Stimulated activated naive CD8-positive, alpha-beta T cell treated with anti-CD3 and anti-CD28 coated beads, Interleukin-15, amount 100 ng/mL, for 72 hours (primary cell): Measurements from ENCODE around the gene TMED5.
"Not testable (repeated sequence)": the region's sequence is repeated elsewhere in the genome, so short reads cannot be mapped to it uniquely, and the experiment has no call there.

Source experiments
- ATAC-seq: fragments of 150-1000 bp; cut with Tn5 transposase; 2 replicates; pipeline ENCODE4 v1.10.0; 2021; ENCODE audit warnings: mild to moderate bottlenecking, moderate library complexity
- DNase-seq, 2 donors: peaks; one replicate each; pipeline ENCODE4 v3.0.0; 2021 to 2022
- H3K27ac Mint-ChIP-seq, 2 donors: one replicate each; pipeline ENCODE4 v1.8.0; 2022; ENCODE audit warnings: mild to moderate bottlenecking in 2 of 2, mixed read lengths in 2 of 2, moderate library complexity in 2 of 2
- H3K27me3 Mint-ChIP-seq: one replicate; pipeline ENCODE4 v1.8.0; 2022; ENCODE audit warnings: mixed read lengths
- H3K4me1 Mint-ChIP-seq: one replicate; pipeline ENCODE4 v1.8.0; 2022; ENCODE audit warnings: mild to moderate bottlenecking, mixed read lengths
- H3K4me3 Mint-ChIP-seq, 2 donors: one replicate each; pipeline ENCODE4 v1.8.0; 2022; ENCODE audit warnings: mild to moderate bottlenecking in 2 of 2, mixed read lengths in 2 of 2, moderate library complexity in 1 of 2
- H3K9me3 Mint-ChIP-seq, 2 donors: one replicate each; pipeline ENCODE4 v1.8.0; 2022; ENCODE audit warnings: mixed read lengths in 2 of 2

Gene TMED5

DNA sequence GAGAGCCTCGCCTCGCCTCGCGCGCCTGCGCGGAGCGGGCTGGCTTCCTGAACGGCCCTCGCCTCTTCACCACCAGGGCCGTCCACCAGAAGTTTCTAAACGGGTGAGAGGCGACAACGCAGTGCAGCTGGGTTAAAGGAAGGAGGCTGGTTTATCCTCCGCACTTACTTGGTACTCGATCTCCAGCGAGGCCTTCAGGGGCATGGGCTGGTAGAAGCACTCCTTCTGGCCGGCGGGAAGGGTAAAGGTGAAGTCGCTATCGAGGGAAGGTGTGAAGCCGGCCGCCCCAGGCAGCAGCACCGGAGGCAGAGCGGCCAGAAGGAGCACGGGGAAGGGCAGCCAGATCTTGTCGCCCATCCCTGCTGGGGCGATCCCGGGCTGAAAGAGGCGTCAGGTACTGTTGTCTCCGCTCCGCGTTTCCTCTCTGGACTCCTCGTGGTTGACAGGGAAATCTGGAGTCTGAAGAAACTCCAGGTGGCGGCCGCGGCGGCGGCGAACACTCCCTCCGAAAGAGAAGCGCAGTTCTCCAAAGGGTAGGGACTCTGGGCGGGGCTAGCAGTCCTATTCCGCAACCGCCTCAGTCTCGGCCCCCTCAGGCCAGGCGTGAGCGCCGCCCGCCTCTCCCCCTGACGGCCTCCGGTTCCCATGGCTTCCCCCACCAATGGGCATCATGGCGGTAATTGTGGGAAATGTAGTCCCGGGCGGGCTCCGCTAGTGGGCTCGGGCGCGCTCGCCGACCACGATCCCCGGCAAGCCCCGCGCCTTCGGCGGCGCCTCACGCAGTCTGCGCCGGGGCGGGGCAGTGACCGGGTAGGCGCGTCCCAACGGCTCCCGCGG lies at the start of gene TMED5:
Gene TMED5 (minus strand): TSS at position 528 of the 837 bp plus-strand sequence. CDS start 171 bp downstream, at position 357.
- peaks cover 58% of the 10 kb centered on the region for H3K4me1 Mint-ChIP-seq
- H3K9me3 Mint-ChIP-seq, result no peaks in the 10 kb centered on the region
- H3K4me3 Mint-ChIP-seq, result peak within 1 kb of the TSS; percentile 95 to 99
- no peaks in the 10 kb centered on the region for H3K27me3 Mint-ChIP-seq
- DNase-seq (peak; percentile 96 to 97), ATAC-seq (peak; percentile 89)
- H3K27ac Mint-ChIP-seq, result peak within 1 kb of the TSS; percentile 99

DNA sequence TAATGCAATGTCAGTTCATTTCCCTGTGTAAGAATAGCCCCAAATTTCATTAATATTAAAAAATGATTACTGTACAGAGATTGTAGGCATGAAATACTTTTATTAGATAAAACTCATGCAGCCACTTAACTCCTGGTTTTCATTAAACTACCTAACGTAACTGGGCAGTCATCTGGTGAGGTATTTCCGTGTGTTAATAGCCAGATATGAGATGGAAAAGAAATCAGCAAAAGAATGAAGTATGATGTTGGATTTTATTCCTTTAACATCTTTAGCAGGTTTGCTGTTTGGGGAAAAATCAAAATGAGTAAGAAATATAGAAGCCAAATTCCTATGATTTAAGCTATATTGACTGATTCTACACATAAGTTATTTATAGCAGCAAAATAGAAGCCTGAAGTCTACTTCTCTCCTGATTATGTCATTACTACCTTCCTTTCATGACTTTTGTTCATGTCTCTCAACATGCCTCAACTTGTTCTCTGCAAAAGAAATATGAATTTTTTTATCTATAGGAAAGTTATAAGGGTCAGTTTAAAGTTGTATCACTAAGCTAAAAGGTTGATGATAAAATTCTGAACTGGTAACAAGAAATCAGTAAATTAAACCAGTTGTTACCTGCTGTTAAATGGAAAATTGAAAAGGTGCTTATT lies 42.9 kb upstream of the TMED5 start:
- H3K4me1 Mint-ChIP-seq, result peaks cover 20% of the 10 kb centered on the region
- no peak overlapping the region for H3K27ac Mint-ChIP-seq
- ATAC-seq (no peak), DNase-seq (no peak)
- no peaks in the 10 kb centered on the region for H3K27me3 Mint-ChIP-seq
- no peak overlapping the region for H3K4me3 Mint-ChIP-seq
- no peaks in the 10 kb centered on the region for H3K9me3 Mint-ChIP-seq

DNA sequence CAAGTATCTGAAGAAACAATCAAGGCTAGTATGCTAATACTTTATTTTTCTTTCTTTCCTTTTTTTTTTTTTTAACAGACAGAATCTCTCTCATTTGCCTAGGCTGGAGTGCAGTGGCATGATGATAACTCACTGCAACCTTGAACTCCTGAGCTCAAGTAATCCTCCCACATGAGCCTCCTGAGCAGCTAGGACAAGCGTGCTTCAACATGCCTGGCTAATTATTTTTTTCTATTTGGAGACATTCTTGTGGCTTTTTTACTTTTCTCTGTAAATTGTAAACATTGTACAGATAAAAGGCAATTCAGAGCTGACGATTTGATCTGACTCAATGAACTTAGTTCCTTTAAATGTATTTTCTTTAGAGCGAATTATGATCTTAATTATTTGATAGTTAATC lies 41.7 kb upstream of the TMED5 start:
- Mint-ChIP-seq H3K27me3 (no peaks in the 10 kb centered on the region), H3K27ac (no peak overlapping the region), H3K4me3 (no peak overlapping the region), H3K9me3 (no peaks in the 10 kb centered on the region), H3K4me1 (peaks cover 20% of the 10 kb centered on the region)
- ATAC-seq, result no peak
- no peak for DNase-seq

DNA sequence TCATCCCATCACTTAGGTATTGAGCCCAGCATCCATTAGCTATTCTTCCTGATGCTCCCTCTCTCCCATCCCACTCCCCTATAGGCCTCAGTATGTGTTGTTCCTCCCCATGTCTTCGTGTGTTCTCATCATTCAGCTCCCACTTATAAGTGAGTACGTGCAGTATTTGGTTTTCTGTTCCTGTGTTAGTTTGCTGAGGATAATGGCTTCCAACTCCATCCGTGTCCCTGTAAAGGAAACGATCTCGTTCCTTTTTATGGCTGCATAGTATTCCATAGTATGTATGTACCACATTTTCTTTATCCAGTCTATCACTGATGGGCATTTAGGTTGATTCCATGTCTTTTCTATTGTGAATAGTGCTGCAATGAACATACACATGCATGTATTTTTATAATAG lies 40.5 kb upstream of the TMED5 start:
- H3K4me1 Mint-ChIP-seq, result peaks cover 20% of the 10 kb centered on the region
- not testable (repeated sequence) for H3K9me3 Mint-ChIP-seq, DNase-seq, H3K4me3 Mint-ChIP-seq, H3K27me3 Mint-ChIP-seq, H3K27ac Mint-ChIP-seq, ATAC-seq

DNA sequence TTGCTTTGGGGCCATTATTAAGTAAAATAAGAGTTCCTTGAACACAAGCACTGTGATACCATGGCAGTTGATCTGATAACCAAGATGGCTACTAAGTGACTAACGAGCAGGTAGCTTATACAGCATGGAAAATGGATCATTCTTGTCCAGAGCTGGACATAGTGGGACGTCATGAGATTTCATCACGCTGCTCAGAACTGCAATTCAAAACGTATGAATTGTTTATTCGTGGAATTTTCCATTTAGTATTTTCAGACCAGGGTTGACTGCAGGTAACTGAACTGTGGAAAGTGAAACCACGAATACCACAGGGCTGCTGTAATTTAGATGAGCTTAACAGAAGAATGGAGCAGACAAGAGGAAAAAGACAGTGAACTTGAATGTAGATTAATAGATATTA lies 39.2 kb upstream of the TMED5 start:
- H3K27ac Mint-ChIP-seq, result peak overlapping the region; percentile 54 to 88
- no peaks in the 10 kb centered on the region for H3K9me3 Mint-ChIP-seq
- H3K4me3 Mint-ChIP-seq, result peak overlapping the region; percentile 27 to 70
- DNase-seq (peak; percentile 9 to 26), ATAC-seq (peak; percentile 85)
- no peaks in the 10 kb centered on the region for H3K27me3 Mint-ChIP-seq
- peaks cover 20% of the 10 kb centered on the region for H3K4me1 Mint-ChIP-seq

DNA sequence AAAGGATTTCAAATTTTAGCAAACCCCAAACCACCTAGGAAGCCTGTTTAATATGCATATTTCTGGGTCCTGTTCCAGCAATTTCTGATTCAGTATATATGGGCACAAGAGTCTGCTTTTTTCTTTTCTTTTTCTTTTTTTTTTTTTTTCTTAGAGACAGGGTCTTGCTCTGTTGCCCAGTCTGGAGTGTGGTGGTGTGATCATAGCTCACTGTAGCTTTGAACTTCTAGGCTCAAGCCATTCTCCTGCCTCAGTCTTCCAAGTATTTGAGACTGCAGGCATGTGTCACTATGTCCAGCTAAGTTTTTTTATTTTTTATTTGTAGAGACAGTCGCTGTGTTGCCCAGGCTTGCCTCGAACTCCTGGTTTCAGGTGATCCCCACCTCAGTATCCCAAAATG lies 35.1 kb upstream of the TMED5 start:
- Mint-ChIP-seq H3K4me1 (peaks cover 25% of the 10 kb centered on the region), H3K9me3 (no peaks in the 10 kb centered on the region), H3K27me3 (no peaks in the 10 kb centered on the region), H3K27ac (no peak overlapping the region), H3K4me3 (no peak overlapping the region)
- no peak for DNase-seq
- ATAC-seq, result no peak

DNA sequence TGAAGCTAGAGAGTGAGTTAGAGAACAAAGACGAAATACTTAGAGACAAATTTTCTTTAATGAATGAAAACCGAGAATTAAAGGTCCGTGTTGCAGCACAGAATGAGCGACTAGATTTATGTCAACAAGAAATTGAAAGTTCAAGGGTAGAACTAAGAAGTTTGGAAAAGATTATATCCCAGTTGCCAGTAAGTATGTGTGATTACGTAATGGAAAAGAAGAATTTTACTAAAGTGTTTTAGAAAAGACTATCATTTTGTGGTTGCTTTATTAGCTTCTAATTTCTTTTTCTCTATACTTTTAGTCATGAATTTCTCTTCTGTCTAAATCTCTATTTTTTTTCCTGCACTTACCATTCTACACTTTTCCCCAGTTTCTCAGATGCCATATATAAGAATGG lies 27.0 kb upstream of the TMED5 start:
- no peaks in the 10 kb centered on the region for H3K4me1 Mint-ChIP-seq
- no peaks in the 10 kb centered on the region for H3K27me3 Mint-ChIP-seq
- no peak for DNase-seq
- no peak overlapping the region for H3K4me3 Mint-ChIP-seq
- H3K9me3 Mint-ChIP-seq, result no peaks in the 10 kb centered on the region
- H3K27ac Mint-ChIP-seq, result no peak overlapping the region
- no peak for ATAC-seq

DNA sequence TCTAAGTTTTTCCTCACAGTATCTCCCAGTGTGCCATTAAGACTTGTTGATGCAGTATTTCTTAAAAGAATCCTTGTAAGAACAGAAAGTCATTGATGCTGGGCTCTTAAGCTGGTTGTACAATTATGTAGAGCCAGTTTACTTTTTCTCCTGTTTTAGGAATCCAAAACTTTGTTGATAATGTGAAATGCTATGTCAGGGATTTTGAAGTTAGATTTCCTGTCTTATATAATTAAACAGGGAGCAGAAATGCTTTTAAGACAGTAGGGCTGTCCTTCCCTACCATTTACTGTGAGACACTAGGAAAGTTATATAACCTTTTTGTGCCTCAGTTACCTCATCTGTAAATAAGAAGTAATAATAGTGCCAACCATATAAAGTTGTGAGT lies 26.3 kb upstream of the TMED5 start:
- Mint-ChIP-seq H3K9me3 (no peaks in the 10 kb centered on the region), H3K4me3 (no peak overlapping the region)
- DNase-seq, result no peak

DNA sequence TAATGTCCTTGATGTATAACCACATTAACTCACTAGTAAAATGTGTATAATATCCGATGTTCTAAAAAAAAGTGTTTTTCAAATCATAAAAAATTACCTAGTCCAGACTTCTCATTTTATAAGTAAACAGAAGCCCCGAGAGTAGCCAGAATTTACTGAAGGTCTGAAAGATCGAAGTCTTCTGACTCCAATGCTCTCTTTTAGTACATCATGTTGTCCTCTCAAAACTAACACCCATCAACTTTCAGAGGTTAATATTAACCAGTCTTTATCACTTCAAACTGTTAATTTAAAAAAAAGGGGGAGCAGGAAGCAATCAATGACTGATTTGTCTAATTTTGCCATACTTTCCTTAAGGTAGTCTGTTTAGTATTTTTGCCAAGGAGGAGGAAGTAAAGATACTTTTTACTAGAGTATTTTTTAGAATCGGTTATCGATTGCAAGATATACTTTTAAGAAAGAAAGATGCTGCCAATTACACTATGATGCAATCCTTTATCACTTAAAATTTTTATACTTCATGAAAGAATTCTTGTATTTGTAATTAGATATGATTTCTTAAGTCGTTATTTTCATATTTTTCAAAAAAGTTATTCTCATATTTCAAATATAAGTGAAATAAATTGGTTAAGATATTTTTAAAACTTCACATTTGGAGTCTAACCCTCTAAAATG lies 25.8 kb upstream of the TMED5 start:
- Mint-ChIP-seq H3K4me1 (no peaks in the 10 kb centered on the region), H3K9me3 (no peaks in the 10 kb centered on the region), H3K27me3 (no peaks in the 10 kb centered on the region), H3K27ac (no peak overlapping the region), H3K4me3 (no peak overlapping the region)
- ATAC-seq, result no peak
- no peak for DNase-seq

More for the DNA sequence above, 26.3 kb upstream of the TMED5 start:
- Mint-ChIP-seq H3K27ac (no peak overlapping the region), H3K4me1 (no peaks in the 10 kb centered on the region), H3K27me3 (no peaks in the 10 kb centered on the region)
- no peak for ATAC-seq

DNA sequence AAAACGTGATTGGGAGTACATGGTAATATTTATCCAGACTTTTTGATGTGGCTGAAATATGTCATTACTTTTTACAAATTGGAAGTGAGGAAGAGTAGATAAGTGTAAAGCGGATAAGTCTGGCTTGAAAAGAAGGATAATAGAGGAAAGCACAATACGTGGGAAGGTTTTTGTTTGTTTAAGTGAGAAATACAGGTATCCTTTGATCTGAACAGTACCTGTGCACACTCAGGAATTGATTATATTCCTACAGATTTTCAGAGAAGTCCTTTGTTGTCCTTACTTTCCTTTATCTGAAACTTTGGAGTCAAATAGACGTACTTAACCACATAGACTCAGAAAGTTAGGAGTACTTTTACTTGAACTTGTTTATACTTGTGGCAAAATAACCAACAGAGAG lies 20.5 kb upstream of the TMED5 start:
- Mint-ChIP-seq H3K4me1 (no peaks in the 10 kb centered on the region), H3K4me3 (no peak overlapping the region), H3K27ac (no peak overlapping the region), H3K9me3 (no peaks in the 10 kb centered on the region), H3K27me3 (no peaks in the 10 kb centered on the region)
- ATAC-seq (no peak), DNase-seq (no peak)

DNA sequence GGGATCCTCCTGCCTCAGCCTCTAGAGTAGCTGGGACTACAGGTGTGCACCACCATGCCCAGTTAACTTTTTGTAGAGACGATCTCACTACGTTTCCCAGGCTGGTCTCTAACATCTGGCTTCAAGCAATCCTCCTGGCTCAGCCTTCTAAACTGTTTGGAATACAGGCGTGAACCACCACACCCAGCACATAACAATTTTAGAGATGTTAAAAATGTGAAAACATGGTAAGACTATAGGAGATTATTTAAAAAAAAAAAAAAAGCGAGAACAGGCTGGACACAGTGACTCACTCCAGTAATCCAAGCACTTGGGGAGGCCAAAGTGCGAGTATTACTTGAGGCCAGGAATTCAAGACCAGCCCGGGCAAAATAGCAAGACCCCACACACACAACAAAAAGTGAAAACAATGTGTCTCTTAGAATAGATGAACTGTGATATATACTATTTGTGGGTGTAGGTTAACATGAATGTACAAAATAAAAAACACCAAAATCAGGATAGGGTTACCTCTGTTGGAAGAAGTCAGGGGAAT lies 19.9 kb upstream of the TMED5 start:
- no peak for ATAC-seq
- no peaks in the 10 kb centered on the region for H3K9me3 Mint-ChIP-seq

DNA sequence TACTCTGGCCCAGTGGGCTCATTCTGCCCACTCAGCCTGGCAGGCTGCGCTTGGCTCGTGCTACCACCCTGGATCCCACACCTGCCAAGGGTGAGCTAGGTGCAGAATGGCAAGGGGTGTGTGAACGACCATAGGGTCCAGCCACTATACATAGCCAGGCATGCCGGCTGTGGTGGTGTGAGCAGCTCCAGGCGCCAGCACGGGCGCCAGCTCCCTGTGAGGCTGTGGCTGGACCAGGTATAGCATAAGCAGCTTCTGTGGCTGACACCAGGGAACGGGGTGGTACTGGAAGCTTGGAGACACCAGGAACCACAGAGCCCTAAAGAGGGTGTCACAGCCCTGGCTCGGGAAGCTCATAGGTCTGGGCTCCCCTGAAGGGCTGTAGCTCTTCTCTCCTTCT lies 18.9 kb upstream of the TMED5 start:
- Mint-ChIP-seq H3K27ac (no peak overlapping the region), H3K4me1 (no peaks in the 10 kb centered on the region), H3K9me3 (no peaks in the 10 kb centered on the region), H3K27me3 (no peaks in the 10 kb centered on the region), H3K4me3 (no peak overlapping the region)
- no peak for ATAC-seq
- no peak for DNase-seq

More for the DNA sequence above, 19.9 kb upstream of the TMED5 start:
- no peak for DNase-seq
- Mint-ChIP-seq H3K27ac (no peak overlapping the region), H3K4me1 (no peaks in the 10 kb centered on the region), H3K27me3 (no peaks in the 10 kb centered on the region), H3K4me3 (no peak overlapping the region)

DNA sequence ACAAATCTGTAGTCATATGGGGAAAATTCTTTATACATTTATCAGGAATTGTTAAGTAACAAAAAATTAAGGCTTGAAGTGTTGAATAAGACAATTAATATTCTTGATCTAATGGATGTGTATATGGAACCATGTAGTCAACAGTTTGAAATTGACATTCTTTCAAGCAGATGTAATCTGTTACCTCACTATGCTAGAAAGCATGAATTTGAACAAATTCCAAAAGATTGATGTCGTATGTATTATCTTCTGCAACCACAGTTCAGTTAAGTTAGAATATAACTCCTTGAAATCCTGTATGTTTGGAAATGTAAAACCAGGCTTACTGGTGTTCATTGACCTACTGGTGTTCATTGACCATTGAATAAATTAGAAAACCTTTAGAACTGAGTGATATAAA lies 16.4 kb upstream of the TMED5 start:
- Mint-ChIP-seq H3K27me3 (no peaks in the 10 kb centered on the region), H3K27ac (no peak overlapping the region), H3K4me1 (no peaks in the 10 kb centered on the region), H3K4me3 (no peak overlapping the region), H3K9me3 (no peaks in the 10 kb centered on the region)
- no peak for DNase-seq
- ATAC-seq, result no peak

DNA sequence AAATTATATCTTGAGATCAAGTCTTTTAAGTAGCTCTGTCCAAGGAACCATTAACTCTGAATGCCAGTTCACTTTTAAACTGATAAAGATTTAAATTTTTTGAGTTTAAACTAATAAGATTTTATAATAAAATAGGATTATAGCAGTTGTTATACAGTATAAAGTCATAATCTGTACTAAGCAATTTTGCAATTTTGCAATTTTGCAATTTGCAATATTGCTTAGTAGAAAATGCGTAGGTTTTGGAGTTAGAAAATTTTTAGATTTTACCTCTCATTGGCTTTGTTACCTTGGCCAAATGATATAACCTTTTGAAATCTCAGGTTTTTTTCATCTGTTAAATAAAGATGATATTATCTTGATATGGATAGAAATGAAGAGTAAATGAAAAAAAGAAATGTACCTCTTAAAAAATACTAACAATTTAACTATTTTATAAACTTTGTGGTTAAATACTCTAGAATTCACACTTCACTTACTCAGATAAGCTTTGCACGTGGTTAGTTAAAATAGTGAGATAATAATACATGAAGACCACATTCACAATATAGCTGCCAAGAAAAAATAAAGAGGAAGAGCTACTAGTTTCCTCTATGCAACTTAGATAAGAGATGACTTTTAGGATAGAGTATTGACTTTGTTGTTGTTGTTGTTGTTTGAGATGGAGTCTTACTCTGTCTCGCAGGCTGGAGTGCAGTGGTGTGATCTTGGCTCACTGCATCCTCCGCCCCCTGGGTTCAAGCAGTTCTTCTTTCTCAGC lies 14.2 kb upstream of the TMED5 start:
- ATAC-seq (no peak), DNase-seq (no peak)
- Mint-ChIP-seq H3K4me3 (no peak overlapping the region), H3K27me3 (no peaks in the 10 kb centered on the region), H3K4me1 (peaks cover 14% of the 10 kb centered on the region), H3K9me3 (no peaks in the 10 kb centered on the region), H3K27ac (no peak overlapping the region)

DNA sequence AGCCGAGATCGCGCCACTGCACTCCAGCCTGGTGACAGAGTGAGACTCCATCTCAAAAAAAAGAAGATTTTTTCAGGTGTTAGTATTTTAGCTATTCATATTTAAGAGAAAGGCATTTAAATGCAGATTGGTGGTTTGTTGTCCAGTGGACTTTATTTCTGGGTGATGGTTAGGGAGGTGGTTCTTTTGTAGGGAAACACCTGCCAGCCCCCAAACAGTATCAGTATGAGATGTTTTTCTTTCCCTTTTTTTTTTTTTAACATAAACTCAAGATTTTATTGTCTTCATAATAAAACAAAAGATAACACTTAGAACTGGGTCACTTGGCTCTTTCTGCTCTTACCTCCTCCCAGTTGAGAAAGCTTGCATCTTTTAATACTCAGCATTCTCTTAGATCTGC lies 10.2 kb upstream of the TMED5 start:
- DNase-seq (no peak), ATAC-seq (no peak)
- Mint-ChIP-seq H3K4me3 (no peak overlapping the region), H3K4me1 (peaks cover 14% of the 10 kb centered on the region), H3K27ac (no peak overlapping the region), H3K9me3 (no peaks in the 10 kb centered on the region), H3K27me3 (no peaks in the 10 kb centered on the region)
